OCI-LY7 (cell line): Measurements from ENCODE around the gene PRKN.

Experiments used
- CTCF ChIP-seq: fragments of 200-600 bp; sonication (generic); conservative IDR thresholded peaks from 2 replicates; pipeline ENCODE4 v1.5.1; 2014; ENCODE audit warnings: mild to moderate bottlenecking, antibody characterized with exemption, low read length, moderate library complexity, mixed read lengths
- EZH2phosphoT487 ChIP-seq: fragments of 200-600 bp; sonication (generic); IDR thresholded peaks from 2 replicates; pipeline ENCODE4 v1.6.1; 2018; ENCODE audit warnings: low read depth, borderline replicate concordance, mild to moderate bottlenecking, mixed run types, antibody characterized with exemption, low read length, moderate library complexity, mixed read lengths

- TF ChIP-seq CTCF (no peak), EZH2phosphoT487 (no peak)
These were observed 14.9 kb downstream of the PRKN start for GRCh38 chr6:162712694-162713093.
